SW480 (cell line): Measurements from ENCODE around the gene TSPAN12.

ENCODE experiments used
- DNase-seq: peaks from one replicate; pipeline ENCODE4 v3.0.0-alpha.2; 2016; ENCODE audit warnings: low spot score

TSPAN12 gene

DNA sequence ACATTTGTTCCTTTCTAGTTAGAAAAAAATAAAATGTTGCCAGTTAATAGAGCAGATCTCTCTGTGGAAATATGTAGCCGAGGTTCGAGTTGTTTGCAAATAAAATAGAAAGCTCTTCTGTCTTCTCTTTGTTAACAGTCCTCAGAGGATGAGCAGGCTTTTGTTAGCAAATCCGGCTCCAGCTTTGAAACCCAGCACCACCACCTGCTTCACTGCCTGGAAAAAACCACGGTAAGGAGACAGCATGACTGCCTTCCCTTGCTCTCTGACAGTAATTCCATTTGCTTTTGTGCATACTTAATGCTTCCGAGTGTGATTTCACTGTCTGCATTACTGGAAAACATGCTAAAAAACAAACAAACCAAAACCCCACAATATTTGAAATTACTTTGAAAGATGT is 115.6 kb downstream of the TSPAN12 start:
- no peak for DNase-seq

- no peak for DNase-seq
These were observed 116.4 kb downstream of the TSPAN12 start for GRCh38 chr7:120741371-120742042.

- no peak for DNase-seq
These were observed 117.6 kb downstream of the TSPAN12 start for GRCh38 chr7:120740348-120740747.

DNA sequence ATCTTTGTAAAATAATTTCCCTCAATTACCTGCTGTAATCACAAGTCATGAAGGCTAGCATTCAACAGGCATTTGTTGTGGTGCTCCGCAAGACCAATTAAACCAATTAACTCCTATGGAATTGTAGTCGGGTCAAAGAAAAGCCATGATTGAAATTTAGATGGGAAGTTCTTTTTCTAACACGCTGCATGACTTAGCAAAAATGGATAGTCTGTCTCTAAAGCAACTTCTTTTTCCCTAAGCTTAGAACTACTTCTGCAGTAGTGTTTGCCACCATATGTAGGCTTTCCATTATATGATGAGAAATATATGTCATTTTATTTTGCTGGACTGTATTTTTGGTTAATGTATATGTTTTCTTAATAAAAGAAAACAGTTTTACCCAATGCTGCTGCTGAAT is 119.1 kb downstream of the TSPAN12 start:
- no peak for DNase-seq
